OCI-LY7 (cell line): ENCODE results near the gene TSN. TPM values are rescaled to one million over a fixed set of nuclear protein-coding genes. Genes with fewer than 3 reads are reported as not detected.

Source experiments
- Bru-seq: library from RNA; stranded (reverse); fragments of 400-500 nt; gene quantifications from one replicate; lab custom pipeline; 2021; lab: Mats Ljungman, UMichigan
- BruChase-seq, 2 experiments: library from RNA; stranded (reverse); fragments of 400-500 nt; gene quantifications; one replicate each; lab custom pipeline; 2021; lab: Mats Ljungman, UMichigan
- BruUV-seq: library from RNA; stranded (reverse); fragments of 400-500 nt; replicated peaks from 2 replicates; lab custom pipeline; 2021; lab: Mats Ljungman, UMichigan
- CTCF ChIA-PET: fragments of 300-600 bp; sonication (Branson Sonifier 250); formaldehyde crosslinking; loops from one replicate; lab custom pipeline; 2022; ENCODE audit warnings: antibody characterized with exemption; ENCODE audit not compliant: unreplicated experiment; lab: Charles Lee
- POLR2A ChIA-PET: fragments of 300-600 bp; sonication (Branson Sonifier 250); formaldehyde crosslinking; loops from one replicate; lab custom pipeline; 2022; ENCODE audit warnings: antibody characterized with exemption; lab: Charles Lee
- DNase-seq: peaks from one replicate; pipeline ENCODE4 v3.0.0-alpha.2; 2015; ENCODE audit warnings: low spot score
- H2AFZ ChIP-seq: fragments of 200-600 bp; sonication (generic), shearing (Covaris generic); 2 replicates; pipeline ENCODE4 v1.6.1; 2014; ENCODE audit warnings: mild to moderate bottlenecking, antibody characterized with exemption, low read length, moderate library complexity
- H3K27ac ChIP-seq: fragments of 200-600 bp; sonication (generic); 2 replicates; pipeline ENCODE4 v1.5.1; 2014; ENCODE audit warnings: mixed run types, low read depth, mild to moderate bottlenecking, moderate library complexity, low read length, inconsistent platforms; ENCODE audit not compliant: poor library complexity, severe bottlenecking
- H3K36me3 ChIP-seq: fragments of 200-600 bp; sonication (generic); 2 replicates; pipeline ENCODE4 v1.6.1; 2014; ENCODE audit warnings: mild to moderate bottlenecking, antibody characterized with exemption, low read length, moderate library complexity, mixed read lengths; ENCODE audit not compliant: insufficient read depth
- H3K4me1 ChIP-seq: fragments of 200-600 bp; sonication (generic); 2 replicates; pipeline ENCODE4 v1.5.1; 2014; ENCODE audit warnings: mild to moderate bottlenecking, low read length; ENCODE audit not compliant: insufficient read depth, poor library complexity, severe bottlenecking
- H3K4me2 ChIP-seq: fragments of 200-600 bp; sonication (generic); 2 replicates; pipeline ENCODE4 v1.6.1; 2014; ENCODE audit warnings: mild to moderate bottlenecking, low read length
- H3K4me3 ChIP-seq: fragments of 200-600 bp; sonication (generic); 2 replicates; pipeline ENCODE4 v1.5.1; 2014; ENCODE audit warnings: mild to moderate bottlenecking, low read depth, low read length; ENCODE audit not compliant: poor library complexity, severe bottlenecking
- H3K79me2 ChIP-seq: fragments of 200-600 bp; sonication (generic); 2 replicates; pipeline ENCODE4 v1.6.1; 2016; ENCODE audit warnings: low read depth, mild to moderate bottlenecking, low read length, moderate library complexity, mixed read lengths; ENCODE audit not compliant: insufficient read depth
- H3K9me2 ChIP-seq: fragments of 200-600 bp; sonication (generic); 2 replicates; pipeline ENCODE4 v1.6.1; 2016; ENCODE audit warnings: mild to moderate bottlenecking, low read length, mixed read lengths; ENCODE audit not compliant: insufficient read depth
- H3K9me3 ChIP-seq: fragments of 200-600 bp; sonication (generic); 2 replicates; pipeline ENCODE4 v1.6.1; 2014; ENCODE audit warnings: mild to moderate bottlenecking, mixed run types, low read length, mixed read lengths
- H4K20me1 ChIP-seq: fragments of 200-600 bp; sonication (generic); 2 replicates; pipeline ENCODE4 v1.6.1; 2014; ENCODE audit warnings: mild to moderate bottlenecking, antibody characterized with exemption, low read length, moderate library complexity, mixed read lengths; ENCODE audit not compliant: insufficient read depth
- EZH2phosphoT487 ChIP-seq: fragments of 200-600 bp; sonication (generic); IDR thresholded peaks from 2 replicates; pipeline ENCODE4 v1.6.1; 2018; ENCODE audit warnings: low read depth, borderline replicate concordance, mild to moderate bottlenecking, mixed run types, antibody characterized with exemption, low read length, moderate library complexity, mixed read lengths
- intact Hi-C: fragments of 100-400 bp; cut with micrococcal nuclease; formaldehyde crosslinking; loops from one replicate; pipeline ENCODE4 v1.10.0; 2022; ENCODE audit not compliant: unreplicated experiment
- long read RNA-seq: library from polyadenylated mRNA; stranded (forward); transcript quantifications from one replicate; pipeline ENCODE4 v2.0.0, GENCODE V29; 2022
- total RNA-seq, 2 experiments: library from RNA; depleted of rRNA in 1 of 2; stranded (reverse); fragments of >200 nt in 1 of 2; shearing (Covaris generic) in 1 of 2; gene quantifications; 2 replicates each; pipeline ENCODE4 v1.2.3, GENCODE V29; 2014 to 2022
- TF ChIP-seq, protein P1 (sequence below): fragments of 200-600 bp; sonication (generic); conservative IDR thresholded peaks from 2 replicates; pipeline ENCODE4 v1.5.1; 2014; ENCODE audit warnings: mild to moderate bottlenecking, antibody characterized with exemption, low read length, moderate library complexity, mixed read lengths

The TSN gene
- total RNA-seq (2014; rRNA removed; shearing (Covaris generic)) = 59.2 and 64.4 TPM in 2 replicates
- 98.7 and 102 TPM in 2 replicates for total RNA-seq (2022)
- percentile 96 among the genes with signal in this experiment for Bru-seq, nascent RNA
- percentile 99 among the genes with signal in this experiment for BruChase-seq, experiment 1, labeled RNA remaining after a 6-hour chase
- BruChase-seq, experiment 2, labeled RNA remaining after a 2-hour chase = percentile 98 among the genes with signal in this experiment
- long read RNA-seq, transcript TSN-201 (6 exons, 3,420 nt) = major isoform, 421 of 450 reads
- long read RNA-seq, partial matches to known transcripts = 4 of 450 reads
- long read RNA-seq, other reads (novel, unspliced or antisense) = 18 of 450 reads

DNA sequence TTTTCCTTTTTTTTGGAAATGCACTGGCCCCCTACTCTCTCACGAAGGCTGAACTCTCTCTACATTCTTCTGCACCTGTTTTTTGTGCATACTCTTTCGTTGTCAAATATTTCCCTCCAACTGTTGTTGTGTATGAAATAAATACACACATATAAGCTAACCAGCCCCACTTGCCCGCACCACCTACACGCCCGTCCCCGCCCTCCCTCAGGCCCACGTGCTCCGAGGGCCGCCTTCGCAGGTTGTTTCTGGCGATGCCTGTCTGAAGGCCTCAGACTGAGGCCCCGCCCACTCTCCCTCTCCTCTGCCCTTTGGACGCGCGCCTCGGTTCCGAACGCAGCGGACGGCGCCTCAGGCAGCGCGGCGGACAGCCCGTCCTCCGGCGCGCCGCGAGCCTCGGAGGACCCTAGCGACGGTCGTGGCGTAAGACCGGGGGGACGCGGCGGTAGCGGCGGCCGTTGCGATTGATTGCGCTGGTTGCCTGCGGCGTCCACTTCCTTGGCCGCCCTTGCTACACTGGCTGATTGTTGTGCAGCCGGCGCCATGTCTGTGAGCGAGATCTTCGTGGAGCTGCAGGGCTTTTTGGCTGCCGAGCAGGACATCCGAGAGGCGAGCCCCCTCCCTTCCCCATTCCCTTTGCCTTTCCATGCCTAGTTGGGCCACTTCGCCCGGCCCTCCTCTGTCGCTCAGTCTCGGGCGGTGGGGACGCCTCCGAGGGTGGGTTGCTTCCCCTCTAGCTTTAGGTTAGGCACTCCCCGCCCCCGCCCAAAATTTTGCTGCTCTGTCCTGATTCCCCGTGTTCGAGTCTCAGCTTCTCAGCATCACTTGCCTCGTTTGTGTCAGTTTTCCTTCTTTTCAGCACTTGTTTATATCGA lies at the start of gene TSN:
Gene TSN, plus strand, starts transcription at position 415 of the 875 bp plus-strand sequence. Its CDS starts 129 bp downstream, at position 544.
- BruUV-seq = no TSS peak
- DNase-seq = peak; percentile 99
- peaks cover 29% of the 10 kb centered on the region for H3K4me1 ChIP-seq
- TF ChIP-seq EZH2phosphoT487 = no peak
- TF ChIP-seq, protein P1, sequence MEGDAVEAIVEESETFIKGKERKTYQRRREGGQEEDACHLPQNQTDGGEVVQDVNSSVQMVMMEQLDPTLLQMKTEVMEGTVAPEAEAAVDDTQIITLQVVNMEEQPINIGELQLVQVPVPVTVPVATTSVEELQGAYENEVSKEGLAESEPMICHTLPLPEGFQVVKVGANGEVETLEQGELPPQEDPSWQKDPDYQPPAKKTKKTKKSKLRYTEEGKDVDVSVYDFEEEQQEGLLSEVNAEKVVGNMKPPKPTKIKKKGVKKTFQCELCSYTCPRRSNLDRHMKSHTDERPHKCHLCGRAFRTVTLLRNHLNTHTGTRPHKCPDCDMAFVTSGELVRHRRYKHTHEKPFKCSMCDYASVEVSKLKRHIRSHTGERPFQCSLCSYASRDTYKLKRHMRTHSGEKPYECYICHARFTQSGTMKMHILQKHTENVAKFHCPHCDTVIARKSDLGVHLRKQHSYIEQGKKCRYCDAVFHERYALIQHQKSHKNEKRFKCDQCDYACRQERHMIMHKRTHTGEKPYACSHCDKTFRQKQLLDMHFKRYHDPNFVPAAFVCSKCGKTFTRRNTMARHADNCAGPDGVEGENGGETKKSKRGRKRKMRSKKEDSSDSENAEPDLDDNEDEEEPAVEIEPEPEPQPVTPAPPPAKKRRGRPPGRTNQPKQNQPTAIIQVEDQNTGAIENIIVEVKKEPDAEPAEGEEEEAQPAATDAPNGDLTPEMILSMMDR = no peak
- H2AFZ ChIP-seq = peak within 1 kb of the TSS; percentile 73
- intact Hi-C loops = loop anchor here (1.0 kb wide), 2 partner anchors 18 to 49 kb away; no protein-coding TSS in a partner anchor
- H3K9me2 ChIP-seq = no peaks in the 10 kb centered on the region
- no peaks in the 10 kb centered on the region for H3K9me3 ChIP-seq
- CTCF ChIA-PET = interaction anchor here (0.6 kb wide), 1 partner anchor 9 kb away, joined by 9 read pairs; no protein-coding TSS in a partner anchor
- peaks cover 16% of the 10 kb centered on the region; the same call in 1 of the 2 replicates for H4K20me1 ChIP-seq
- peak within 1 kb of the TSS; percentile 99 for H3K4me3 ChIP-seq
- H3K27ac ChIP-seq = peak within 1 kb of the TSS; percentile 63
- peak within 1 kb of the TSS; percentile 100 for H3K4me2 ChIP-seq
- peaks cover 47% of the 10 kb centered on the region for H3K79me2 ChIP-seq
- peaks cover 34% of the 10 kb centered on the region for H3K36me3 ChIP-seq
- POLR2A ChIA-PET = interaction anchor here (0.7 to 1.8 kb wide), 6 partner anchors 12 to 318 kb away, joined by 3 to 10 read pairs (median 4); partner anchors contain the start of gene RNU4ATAC

DNA sequence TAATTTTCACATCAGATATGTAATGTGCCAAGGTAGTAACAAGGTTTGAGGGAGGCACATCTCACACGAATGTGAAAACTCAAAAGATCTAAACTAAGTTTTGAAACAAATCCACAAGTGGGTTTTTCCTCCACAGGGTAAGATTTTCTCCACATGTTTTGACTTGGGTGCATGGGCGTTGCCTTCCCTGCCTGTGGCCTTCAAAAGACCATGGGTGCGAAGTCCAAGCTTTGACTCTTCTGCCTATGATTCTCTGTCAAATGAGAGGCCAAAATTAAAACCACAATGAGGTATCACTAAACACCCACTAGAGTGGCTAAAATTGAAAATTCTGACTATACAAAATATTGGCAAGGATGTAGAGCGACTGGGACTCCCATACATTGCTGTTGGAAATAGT lies 49.5 kb upstream of the TSN start:
- no TSS peak for BruUV-seq
- Histone ChIP-seq H3K4me1 (peaks cover 8% of the 10 kb centered on the region), H4K20me1 (no peaks in the 10 kb centered on the region), H3K27ac (no peak overlapping the region), H3K79me2 (no peaks in the 10 kb centered on the region), H3K36me3 (no peaks in the 10 kb centered on the region), H3K4me2 (no peak overlapping the region), H3K9me3 (no peaks in the 10 kb centered on the region), H2AFZ (no peak overlapping the region), H3K9me2 (no peaks in the 10 kb centered on the region), H3K4me3 (no peak overlapping the region)
- CTCF ChIA-PET = no interaction called here
- POLR2A ChIA-PET = interaction anchor here (0.7 kb wide), 2 partner anchors 122 to 836 kb away, joined by 5 to 7 read pairs; no protein-coding TSS in a partner anchor
- intact Hi-C loops = no loop called here
- no peak for DNase-seq
- TF ChIP-seq, protein P1 = no peak
